ENCODE results near the gene IDUA.
A peak's percentile ranks its signal among the peaks of the same experiment; 100 is the strongest.

IDUA gene

DNA sequence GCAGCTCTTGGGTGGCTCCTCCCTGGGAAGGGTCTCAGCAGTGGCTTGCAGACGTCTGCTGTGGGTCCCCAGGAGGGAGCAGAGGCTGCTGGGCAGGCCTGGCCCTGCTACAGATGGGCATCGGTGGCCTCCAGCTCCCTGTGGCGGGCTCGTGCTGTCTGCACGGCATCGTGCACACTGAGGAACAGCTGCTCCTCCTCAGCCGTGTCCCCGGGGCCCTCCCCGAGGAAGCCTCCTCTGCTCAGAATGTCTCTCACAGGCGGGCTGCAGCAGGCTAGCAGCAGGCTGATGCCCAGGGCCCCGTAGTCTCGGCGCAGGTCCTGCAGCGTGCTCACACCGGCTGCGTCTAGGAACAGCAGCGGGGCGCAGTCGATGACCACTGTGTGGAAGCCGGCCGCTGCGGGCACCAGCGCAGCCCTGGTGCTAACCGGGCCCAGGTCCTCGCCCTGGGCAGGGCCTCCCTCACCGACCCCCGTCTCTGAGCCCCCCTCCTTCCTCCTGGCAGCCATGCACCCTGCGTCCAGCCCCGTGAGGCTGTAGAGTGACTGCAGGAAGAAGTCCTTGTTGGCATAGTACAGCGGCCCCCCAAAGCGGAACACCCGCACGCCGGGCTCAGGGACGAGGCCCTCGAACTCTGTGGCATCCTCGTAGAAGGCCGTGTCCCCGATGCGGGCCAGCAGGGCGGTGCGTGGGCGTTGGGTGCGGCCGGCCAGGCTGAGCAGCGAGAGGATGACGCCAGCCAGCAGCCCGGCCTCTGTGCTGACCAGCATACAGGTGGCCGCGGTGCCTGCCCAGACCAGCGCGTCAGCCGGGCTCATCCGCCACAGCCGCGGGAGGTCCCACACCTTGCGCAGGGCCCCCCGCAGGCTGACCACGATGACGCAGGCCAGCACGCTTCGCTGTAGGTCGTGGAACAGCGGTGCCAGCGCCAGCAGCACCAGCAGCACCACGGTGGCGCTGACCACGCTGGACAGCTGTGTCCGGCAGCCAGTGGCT is 2.2 kb downstream of the IDUA start:
- DNase-seq = peak; percentile 46

DNA sequence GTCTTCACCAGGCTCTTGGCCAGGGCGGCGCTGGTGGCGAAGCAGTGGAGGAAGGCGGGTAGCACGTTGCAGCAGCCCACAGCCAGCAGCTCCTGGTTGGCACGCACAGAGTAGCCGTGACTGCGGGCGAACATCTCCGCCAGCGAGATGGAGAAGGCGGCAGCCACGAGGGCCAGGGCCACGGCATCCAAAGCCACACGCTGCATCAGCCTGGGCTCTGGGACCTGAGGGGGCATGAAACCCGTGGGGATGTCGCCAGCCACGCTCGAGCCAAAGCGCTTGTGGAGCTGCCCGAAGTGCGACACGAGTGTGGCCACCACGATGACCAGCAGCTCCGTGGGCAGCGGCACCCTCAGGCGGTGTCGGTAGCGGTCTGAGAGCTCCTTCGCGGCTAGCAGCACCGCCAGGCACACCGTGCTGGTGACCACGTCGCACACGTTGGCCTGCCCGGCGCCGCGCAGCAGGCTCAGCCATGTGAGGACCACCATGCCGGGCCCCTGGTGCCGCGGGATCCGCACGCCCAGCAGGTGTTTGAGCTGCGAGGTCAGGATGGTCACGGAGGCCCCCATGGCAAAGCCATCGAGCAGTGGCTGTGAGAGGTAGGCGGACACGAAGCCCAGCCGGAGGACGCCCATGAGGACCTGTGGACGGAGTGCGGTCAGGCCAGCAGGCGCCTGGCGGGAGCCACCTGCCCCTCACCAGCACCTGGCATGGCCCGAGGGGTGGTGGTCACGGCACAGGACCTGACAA is 3.1 kb downstream of the IDUA start:
- DNase-seq = peak; percentile 23

DNA sequence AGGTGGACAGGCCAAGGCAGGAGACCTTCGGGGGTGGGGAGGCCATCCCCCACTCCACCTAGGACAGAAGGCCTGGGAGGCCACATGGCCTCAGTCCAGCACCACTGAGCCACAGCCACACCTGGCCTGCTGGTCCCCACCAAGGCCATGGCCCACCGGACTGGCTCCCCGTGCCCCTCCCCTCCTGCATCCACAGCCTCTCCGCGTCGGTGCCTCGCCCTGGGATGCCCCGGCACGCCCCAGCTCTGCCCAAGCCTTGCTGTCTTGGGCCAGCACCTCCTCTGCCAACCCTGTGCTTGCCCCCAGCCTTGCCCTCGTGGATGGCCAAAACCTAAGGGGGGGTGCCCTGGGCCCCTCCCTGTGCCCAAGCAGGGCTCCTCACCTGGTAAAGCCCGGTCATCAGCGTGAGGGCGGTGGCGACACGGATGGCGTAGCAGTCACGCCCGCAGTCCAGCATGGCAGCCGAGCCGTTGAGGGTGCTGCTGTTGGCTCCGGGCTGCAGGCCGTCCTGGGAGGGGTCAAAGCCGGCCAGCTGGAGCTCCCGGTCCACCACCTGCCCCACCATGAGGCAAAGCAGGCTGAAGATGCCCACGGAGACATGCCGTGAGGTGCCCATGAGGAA is 4.0 kb downstream of the IDUA start:
- DNase-seq = no peak

DNA sequence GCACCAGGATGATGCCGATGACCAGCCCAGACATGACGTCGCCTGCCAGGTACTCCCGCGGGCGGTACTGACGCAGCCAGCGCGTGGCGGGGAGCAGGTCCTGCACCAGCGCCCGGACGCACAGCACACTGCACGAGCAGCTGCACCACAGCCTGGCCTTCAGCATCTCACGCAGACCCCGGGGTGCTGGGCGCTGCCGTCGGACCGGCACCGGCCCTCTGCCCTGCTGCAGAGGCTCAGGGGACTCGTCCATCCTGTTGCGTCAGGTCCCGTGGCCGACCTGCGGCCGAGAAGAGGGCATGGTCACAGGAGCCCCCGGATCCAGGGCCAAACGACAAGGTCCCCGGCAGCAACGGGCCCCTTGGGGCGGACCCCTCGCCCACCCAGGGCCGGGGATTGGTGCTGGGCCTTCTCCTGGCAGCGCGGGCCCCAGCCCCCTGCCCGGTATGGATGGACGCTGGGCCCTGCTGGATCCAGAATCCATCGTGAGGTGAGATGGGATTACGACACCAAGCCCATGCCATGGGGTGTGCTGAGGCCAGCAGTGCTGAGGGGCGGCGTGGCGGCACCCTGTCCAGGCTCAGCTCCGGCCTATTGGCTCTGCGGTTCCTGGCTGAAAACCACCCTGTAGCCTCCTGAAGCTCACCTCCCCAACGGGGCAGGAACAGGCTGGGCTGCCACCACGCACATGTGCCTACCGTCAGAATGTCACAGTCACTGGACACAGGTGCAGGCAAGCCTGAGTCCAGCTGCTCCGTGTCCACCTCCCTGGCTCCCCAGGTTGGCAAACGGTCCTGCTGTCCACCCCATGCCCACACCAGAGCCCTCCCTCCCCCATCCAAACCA is 4.8 kb downstream of the IDUA start:
- DNase-seq = no peak

DNA sequence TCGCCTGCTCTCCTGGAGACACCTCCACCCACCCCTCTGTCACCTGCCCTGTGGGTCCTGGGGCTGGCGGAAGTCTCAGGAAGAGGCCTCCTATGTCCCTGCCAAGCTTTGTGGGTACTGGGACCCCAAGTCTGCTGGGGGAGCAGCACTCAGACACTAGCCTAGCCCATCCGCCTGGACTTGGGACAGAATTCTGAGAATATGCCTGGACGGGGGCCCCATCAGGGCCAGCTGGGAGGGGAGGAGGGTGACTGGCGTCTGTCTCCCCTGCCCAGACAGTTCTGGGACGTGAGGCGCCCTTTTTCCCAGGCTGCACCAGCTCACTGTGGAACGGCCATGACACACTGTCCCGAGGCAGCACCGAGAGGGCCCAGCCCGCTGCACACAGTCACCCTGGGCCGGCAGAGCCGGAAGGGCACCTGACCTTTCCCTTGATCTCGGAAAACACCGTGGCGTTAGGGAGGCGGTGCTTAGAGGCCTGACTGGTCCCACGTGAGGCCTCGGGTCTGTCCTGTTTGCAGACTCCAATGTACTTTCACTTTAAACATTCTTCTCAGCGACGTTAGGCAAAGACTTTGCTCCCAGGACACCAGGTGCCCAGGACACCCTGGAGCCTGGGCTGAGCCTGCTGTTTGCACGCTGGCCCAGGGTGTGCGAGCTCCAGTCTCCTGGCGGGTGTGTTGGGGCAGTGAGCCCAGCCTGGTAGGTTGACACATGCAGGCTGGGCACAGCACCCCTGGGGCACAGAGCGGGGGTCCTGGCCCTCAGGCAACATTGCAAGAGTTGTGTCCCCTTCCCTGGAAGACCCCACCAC is 5.7 kb downstream of the IDUA start:
- DNase-seq = peak; percentile 31

DNA sequence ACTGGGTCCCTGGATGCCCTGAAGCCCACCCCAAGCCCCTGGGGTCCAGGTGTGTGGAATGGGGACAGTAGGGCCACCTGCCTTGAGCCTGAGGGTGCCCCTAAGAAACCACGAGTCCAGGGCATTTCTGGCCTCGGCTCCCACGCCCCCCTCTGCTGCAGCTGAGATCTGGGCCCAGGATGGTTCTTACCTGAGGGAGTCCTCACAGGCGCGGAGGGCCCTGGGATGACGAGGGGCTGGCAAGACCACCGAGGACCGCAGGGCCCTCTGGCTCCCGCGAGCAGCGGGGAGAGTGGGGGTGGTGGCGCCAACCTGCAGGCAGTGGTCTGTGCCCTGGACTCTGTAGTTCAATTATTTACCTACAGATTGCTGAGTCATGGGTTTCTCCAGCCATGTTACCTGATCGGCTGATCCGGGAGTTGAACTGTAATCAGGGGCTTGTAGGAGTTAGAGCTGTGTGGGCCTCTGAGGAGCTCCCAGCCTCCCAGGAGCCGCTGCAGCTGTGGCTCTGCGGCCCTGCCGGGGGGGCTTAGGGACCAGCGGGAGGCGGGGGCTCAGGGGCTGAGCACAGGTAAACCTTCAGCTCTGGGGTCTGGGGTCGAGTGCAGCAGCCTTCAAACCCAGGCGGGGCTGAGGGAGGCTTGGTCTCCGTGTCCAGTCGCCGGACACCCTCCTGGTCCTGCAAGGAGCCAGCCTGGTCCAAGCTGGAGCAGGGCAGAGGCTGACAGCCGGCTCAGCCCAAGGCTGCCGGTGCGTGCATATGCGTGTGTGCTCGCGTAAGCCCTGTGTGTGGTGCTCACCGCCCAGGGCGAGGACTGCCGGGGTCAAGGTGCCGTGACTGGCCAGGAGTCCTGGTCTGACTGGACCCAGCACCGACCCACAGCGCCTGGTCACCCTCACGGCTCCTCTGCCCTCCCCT is 6.5 kb downstream of the IDUA start, which contains the start of gene SLC26A1:
Gene SLC26A1 (minus strand): TSS at position 294 of the 919 bp plus-strand sequence. CDS start 1,701 bp downstream, outside the sequence.
- DNase-seq = no peak

DNA sequence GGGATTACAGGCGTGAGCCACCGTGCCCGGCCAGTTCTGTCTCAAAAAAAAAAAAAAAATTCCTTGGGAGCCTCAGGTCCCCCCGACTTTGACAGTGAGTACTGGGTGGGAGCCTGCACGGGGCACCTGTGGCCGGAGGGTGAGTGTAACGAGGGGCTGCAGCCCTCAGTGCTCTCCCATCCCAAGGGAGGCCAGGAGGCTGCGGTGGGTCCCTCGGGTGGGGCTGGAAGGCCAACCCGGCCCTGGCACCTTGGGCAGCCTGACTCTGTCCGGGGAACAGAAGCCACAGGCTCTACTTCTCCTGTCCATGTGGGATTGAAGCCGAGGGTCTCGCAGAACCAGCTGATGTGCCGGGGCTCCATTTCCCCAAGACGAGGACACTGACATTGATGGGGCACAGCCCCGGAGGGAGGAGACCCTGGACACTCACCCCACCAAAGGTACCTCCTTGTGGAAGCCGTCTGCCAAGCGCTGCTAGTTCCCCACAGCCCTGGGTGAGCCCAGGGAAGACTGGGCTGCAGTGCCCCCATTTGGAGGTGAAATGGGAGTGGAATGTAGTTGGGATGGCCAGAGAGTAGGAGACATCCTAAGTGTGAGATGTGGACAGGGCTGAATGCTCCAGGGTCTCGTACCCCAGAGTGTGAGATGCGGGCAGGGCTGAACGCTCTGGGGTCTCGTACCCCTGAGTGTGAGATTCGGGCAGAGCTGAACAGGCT is 8.6 kb downstream of the IDUA start:
- no peak for DNase-seq

DNA sequence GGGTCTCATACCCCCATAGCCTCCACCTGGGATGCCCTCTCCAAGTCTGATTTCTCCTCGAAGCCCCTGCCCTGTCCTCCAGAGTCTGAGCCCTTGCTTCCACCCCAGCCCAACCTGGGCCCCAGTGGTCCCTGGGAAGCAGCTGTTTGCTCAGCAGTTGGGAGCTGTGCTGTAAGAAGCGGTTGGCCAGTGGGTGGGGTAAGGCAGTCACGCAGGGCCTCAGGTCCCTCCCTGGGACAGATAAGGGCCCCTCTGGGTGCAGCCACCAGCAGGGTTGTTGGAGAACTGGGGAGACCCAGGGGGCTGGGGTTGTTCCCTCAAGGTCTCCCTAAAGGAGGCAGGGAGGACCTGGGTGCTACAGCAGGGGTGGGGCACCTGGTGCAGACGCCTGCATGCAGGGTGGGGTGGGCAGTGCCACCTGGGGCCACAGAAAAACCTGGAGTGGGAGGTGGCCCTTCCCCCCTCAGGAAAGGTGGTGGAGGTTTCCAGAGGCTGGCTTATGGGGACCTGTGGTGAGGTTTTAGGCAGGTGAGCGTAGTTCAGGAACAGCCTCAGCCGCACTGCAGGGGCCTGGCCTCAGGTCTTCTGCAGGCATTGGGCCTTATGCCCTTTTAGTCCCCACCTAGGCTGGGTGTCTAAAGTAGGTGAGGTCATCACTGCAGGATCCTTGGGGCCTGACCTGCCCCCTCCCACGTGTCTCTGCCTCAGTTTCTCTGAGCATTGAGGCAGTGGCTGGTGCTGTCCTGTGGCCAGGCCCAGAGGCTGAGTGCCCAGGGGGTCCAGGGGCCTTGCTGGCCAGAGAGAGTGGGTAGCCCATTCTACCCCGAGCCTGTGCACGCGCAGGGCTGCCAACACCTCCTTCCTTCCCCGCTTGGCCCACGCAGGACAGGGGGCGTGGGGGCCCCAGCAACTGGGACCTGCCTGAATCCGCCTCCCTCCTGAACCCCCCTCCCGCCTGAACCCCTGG is 9.5 kb downstream of the IDUA start:
- no peak for DNase-seq

DNA sequence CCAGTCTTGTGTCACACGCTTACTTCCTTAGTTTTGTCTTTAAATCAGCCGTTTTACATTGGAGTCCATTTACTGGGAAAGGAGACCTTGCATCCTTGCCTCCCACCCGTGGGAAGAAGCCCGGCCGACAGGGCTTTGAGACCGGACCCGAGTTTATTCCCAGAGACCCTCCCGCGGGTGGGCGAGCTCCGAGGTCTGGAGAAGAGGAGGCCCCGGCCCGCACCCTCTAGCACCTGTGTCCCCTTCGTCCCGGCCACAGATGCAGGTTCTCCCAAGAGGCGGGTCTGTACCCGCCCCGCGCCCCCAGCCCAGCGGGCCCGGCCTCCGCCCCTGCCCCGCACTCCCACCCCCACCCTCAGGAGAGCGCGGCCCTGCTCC is 10.1 kb downstream of the IDUA start:
- DNase-seq = no peak

DNA sequence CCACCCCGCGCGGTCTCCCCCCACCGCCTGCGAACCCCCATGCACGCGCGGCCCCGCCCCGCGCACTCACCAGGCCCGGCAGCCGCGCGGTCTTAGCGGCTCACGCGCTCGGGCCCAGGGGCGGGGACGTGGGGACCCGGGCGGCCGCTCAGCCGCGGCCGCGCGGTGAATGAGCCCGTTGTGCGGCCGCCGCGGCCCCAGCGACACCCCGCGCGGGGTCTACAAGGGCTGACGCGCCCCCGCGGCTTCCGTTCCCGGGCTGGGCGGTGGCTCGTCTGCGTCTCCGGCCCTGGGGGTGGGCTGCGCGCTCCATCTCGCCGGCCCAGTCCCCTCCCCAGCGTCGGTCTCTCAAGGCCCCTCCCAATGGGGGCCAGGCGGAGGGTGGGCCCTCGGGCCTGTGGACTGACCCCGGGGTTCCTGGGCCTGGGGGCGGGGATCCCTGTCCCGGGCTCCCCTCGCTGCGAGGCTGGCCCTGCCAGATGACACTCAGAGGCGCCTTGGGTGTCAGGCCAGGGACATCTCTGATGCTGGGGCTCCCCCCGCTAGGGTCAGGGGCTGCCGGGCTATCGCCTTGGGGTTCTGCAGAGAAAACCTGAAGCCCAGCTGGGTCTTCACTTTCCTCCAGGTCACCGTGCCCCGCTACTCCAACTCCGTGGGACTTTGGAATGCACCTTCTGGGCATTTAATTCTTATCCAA is 10.7 kb downstream of the IDUA start:
- DNase-seq = peak; percentile 34

DNA sequence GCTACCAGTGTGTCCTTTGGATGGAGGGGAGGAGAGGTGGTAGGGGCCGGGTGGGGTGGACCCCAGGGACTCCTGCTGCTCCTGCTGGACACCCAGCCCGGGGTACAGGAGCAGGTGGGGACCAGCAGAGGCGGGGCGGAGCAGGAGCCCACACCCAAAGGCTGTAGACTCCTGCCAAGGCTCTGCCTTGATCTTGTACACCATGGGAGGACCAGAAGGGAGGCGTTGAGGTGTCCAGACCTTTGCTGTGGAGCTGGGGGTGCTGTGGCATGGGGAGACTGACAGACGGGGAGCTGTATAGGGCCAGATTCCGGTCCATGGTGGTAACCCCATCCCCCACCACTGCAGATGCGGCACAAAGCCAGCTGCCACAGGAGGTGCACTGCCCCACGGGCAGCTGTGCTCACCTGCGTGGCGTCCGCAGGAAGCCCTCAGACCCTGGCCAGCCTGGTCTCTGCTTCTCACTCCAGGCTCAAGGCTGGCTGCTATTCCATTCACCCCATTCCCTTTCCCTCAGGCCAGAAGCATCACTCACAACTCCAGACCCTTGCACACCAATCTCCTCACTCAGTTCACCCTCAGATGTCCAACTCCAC is 11.3 kb downstream of the IDUA start:
- peak; percentile 34 for DNase-seq

DNA sequence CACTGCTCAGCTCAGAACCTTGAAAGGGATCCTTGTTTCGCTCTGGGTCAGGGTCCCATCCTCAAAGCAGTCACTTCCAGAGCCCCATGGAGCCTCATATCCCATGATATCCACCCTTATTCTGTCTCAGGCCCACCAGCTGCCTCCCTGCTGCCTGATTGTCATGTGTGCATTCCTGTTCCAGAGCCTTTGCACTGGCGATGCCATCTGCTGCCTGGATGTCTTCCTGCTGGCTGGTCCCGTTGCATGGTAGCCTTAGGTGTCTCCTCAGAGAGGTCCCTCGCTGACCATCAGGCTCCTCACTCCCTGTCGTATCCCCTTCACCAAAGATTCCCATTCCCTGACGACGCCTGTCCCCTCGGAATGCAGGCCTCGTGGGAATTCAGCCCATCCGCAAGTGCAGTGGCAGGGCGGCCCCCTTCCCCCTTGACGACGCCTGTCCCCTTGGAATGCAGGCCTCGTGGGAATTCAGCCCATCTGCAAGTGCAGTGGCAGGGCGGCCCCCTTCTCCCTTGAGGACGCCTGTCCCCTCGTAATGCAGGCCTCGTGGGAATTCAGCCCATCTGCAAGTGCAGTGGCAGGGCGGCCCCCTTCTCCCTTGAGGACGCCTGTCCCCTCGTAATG is 12.5 kb downstream of the IDUA start:
- DNase-seq = peak; percentile 28

DNA sequence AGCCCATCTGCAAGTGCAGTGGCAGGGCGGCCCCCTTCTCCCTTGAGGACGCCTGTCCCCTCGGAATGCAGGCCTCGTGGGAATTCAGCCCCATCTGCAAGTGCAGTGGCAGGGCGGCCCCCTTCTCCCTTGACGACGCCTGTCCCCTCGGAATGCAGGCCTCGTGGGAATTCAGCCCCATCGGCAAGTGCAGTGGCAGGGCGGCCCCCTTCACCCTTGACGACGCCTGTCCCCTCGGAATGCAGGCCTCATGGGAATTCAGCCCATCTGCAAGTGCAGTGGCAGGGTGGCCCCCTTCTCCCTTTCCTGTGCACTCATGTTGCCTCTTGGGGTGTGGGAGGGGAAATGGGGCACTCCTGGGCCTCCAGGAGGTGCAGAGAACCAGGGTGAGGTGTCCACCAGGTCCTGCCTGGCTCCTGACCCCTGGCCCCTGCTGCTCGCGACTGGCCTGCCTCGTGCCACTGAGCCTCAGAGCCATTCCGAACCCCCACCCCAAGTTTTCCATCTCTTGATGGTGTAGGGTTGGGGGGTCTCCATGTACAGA is 13.1 kb downstream of the IDUA start:
- no peak for DNase-seq

DNA sequence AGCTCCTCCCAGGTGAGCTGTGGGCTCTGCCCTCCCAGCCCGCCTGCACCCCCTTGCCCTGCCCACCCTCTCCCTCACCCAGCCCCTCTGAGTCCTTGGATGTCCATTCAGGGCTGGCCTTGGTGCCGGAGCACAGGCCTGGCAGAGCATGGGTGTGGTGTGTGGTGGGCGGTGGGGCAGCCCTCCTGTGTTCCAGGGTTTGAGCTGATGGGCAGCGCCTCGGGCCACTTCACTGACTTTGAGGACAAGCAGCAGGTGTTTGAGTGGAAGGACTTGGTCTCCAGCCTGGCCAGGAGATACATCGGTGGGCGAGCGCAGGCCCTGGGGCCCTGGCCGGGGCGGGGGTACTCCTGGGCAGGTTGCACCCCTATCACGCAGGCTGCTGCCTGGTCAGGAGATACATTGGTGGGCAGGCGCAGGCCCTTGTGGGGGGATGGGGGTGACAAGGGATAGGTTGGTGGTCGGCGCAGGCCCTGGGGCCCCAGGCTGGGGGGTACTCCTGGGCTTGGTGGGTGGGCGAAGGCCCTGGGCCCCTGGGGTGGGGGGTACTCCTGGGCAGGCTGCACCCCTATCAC is 13.9 kb downstream of the IDUA start:
- peak; percentile 27 for DNase-seq

DNA sequence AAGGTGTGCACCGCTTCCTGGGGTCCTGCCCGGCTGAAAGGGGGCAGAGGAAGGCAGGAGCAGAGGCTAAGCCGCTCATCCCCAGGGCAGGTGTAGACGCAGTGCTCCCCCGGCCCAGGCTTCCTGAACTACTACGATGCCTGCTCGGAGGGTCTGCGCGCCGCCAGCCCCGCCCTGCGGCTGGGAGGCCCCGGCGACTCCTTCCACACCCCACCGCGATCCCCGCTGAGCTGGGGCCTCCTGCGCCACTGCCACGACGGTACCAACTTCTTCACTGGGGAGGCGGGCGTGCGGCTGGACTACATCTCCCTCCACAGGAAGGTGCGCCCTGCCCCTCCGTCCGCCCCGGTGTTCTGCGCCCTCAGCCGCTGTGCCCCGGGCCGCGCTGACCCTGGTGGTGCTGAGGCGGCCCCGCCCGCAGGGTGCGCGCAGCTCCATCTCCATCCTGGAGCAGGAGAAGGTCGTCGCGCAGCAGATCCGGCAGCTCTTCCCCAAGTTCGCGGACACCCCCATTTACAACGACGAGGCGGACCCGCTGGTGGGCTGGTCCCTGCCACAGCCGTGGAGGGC is 14.8 kb downstream of the IDUA start:
- peak; percentile 29 for DNase-seq

DNA sequence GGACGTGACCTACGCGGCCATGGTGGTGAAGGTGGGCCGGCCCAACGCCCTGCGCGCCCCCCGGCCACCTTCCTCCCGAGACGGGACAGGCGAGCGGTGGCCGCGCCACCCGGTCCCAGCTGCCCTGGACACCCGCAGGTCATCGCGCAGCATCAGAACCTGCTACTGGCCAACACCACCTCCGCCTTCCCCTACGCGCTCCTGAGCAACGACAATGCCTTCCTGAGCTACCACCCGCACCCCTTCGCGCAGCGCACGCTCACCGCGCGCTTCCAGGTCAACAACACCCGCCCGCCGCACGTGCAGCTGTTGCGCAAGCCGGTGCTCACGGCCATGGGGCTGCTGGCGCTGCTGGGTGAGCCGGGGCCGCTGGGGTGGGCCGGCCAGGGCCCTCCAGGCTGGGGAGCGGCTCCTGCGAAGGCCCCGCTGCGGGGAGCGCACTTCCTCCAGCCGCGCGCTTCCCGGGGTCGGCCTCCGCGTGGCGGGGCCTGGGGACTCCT is 15.3 kb downstream of the IDUA start:
- DNase-seq = peak; percentile 28

All from left hindlimb (tissue), 1 donor.